Posterior vena cava (tissue), 2 donors: ENCODE data around the gene PHIP. TPM values are rescaled to one million over a fixed set of nuclear protein-coding genes. Genes with fewer than 3 reads are reported as not detected.

ENCODE experiments used
- DNase-seq: peaks from one replicate; pipeline ENCODE4 v3.0.0-alpha.2; 2020; ENCODE audit warnings: low spot score
- intact Hi-C, 2 donors: fragments of 100-400 bp; cut with DNase I; formaldehyde crosslinking; loops; one replicate each; pipeline versions ENCODE4 v1.14.1 to v1.14.2; 2022 to 2023
- total RNA-seq, 2 donors: library from RNA; stranded (reverse); fragmentation: NEBNext Ultra II Directional; extraction: Animal tissue kit (Norgen Biotek cat#: 25700); gene quantifications; one replicate each; pipeline ENCODE4 v1.2.1, GENCODE V29; 2021
- donor health status: DM: yes; HTN: yes; CAD: no.
- donor health status: DM: yes; HTN: yes; CAD: no.

PHIP gene
- total RNA-seq, 2 donors from 2014 or later = 25.5 to 27.4 TPM

DNA sequence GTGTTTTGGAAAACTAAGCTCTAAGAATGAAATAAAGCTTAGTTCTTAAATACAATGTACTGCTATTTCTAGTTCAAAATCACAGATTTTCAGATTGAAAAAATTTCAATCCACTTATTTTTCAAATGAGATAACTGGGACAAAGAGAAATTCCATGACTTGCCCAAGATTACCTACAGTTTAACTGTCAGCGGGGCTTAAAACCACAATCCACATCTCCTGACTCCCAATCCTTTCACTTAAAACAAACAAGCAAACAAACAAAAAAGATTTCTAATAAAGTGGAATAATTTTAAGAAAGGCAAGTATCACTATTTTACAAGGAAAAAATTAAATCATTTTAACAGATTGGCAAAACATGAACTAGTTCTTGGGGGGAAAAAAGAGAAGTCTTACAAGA is 4.2 kb downstream of the PHIP start:
- intact Hi-C loops = no loop called here
- DNase-seq = no peak

DNA sequence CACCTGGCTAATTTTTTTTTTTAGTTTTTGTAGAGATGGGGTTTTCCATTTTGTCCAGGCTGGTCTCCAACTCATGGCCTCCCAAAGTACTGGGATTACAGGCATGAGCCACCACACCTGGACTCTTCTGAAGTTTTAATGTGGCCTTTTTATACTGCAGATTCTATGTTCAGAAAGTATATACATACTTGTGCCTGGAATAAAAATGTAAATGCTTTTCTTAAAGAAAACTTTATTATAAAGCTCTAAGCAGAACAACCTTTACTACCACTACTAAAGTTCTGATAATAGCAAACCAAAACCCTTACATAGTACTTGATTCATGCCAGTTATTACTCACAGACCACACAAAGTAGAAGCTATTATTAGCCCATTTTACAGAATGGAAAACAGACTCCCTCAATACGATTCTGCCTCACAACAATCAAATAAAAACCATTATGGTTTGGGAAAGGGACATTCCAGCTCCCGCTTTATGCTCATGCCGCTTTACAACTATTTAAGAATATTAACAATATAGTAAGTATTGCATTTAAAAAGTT is 5.3 kb downstream of the PHIP start:
- no peak for DNase-seq
- intact Hi-C loops = no loop called here

DNA sequence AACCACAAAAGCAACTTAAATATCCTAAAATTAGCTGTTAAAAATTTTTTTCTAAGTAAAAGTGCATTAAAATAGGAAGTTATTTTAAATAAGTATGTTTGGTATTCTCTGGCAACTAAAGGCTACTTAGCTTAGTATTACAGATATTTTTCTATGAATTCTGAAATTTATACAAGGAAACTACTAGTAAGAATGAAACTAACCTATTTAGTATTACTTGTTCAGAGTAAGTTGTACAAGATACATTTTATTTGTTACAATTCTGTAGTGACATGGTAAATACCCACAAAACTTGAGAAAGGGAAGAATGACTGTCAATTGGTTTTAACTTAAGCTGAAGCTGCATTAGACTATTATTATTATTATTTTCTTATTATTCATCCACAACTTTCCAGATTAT is 6.5 kb downstream of the PHIP start:
- intact Hi-C loops = no loop called here
- DNase-seq = no peak

DNA sequence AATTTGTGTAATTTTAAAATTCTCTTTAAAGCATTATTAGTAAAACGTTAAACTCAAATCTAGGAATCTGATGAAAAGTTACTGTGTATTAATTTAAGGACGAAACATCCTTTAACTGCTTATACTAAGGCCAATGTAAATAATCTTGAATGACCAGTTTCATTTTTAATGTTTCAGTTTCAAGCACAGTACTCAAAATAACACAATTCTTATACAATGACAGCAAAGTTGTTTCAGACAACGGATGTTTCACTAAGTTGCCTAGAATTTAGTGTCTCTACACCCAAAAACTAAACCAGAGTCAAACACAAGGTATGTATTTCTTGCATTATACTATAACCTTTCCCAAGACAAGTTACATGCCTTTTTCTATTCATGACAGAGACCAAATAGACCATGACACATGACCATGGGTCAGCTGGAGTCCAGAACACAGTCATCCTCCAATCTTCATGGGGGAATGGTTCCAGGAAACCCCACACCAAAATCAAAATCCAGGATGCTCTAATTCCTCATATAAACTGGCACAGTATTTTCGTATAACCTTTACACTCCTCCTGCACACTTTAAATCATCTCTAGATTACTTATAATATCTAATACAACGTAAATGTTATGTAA is 7.7 kb downstream of the PHIP start:
- no peak for DNase-seq
- intact Hi-C loops = no loop called here

DNA sequence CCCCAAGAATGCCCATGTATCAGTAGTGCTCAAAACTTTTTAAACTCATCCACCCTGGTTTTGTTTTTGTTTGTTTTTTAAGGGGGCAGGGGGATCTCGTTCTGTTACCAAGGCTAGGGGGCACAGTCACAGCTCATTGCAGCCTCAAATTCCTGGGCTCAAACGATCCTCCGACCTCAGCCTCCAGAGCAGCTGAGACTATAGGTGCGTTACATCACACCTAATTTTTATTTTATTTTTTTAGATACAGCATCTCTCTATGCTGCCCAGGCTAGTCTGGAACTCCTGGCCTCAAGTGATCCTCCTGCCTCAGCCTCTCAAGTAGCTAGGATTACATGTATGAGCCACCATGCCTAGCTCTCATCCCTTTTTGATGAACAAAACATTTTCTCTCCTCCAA is 11.2 kb downstream of the PHIP start:
- intact Hi-C loops = no loop called here
- DNase-seq = no peak

DNA sequence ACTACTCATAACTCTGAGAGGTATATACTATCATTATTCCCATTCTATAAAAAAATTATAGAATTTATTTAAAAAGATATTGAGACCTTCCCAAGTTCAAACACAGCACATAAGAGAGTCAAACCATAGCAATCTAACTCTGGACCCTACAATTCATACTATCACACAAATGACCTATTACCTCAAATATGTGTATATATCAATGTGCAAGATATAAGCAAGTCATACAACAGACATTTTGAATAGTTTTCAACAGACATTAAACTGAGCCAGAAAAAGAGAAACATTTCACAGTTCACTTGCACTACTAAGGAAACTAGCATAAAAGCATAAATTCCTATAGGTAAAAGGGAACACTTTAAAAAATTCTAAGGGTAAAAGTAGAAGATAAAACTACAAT is 11.7 kb downstream of the PHIP start:
- intact Hi-C loops = no loop called here

DNA sequence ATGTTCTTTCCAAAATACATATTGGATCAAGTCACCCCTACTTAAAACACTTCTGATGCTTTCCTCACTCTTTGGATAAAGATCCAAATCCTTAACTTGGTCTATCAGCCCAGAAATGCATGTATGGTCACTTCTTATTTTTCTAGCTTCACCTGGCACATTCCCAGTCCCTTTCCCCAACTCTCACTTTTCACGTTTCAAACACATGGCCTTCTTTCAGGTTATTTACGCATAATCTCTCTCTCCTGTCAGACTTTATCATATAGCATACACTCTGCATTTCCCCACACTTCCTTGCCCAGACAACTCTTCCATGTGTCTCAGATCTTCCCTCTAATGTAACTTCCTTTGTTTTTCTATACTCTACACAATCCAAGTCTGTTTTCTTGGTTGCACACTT is 12.8 kb downstream of the PHIP start:
- intact Hi-C loops = no loop called here

More for the DNA sequence above, 11.7 kb downstream of the PHIP start:
- DNase-seq = no peak

DNA sequence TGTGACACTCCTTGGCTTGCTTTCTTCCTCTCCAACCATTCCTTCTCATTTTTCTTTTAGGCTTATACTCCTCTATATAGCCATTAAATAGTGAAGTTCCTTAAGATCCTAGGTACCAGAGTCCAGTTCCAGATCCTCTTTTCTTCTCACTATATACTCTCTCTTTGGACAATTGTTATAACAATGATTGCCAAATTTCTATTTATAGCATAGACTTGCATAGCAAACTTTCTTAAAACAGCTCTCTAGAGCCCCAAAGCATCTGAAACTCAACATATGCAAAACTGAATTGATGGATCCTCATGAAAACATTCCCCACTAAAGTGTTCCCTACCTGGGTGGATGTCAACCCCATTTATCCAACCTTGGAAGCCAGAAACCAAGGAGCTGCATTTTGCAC is 13.4 kb downstream of the PHIP start:
- intact Hi-C loops = no loop called here
- no peak for DNase-seq

More for the DNA sequence above, 12.8 kb downstream of the PHIP start:
- DNase-seq = no peak

DNA sequence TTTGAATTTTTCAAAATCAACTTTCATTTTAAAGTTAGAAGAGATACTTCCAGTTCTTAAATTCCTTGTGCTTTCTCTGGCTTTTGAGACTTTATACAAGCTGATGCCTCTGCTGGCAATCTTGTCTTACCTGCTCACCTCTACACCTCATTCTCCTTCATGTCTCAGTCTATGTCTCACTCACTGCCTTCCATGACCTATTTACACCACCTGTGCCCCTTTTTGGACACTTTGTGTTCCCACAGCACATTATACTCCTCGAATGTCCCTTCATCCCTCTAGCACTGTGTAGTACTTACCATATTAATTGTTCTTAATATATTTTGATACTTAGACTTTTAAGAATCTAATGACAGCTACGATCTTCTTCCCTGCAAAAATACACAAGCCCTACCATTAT is 15.3 kb downstream of the PHIP start:
- no peak for DNase-seq
- intact Hi-C loops = no loop called here

DNA sequence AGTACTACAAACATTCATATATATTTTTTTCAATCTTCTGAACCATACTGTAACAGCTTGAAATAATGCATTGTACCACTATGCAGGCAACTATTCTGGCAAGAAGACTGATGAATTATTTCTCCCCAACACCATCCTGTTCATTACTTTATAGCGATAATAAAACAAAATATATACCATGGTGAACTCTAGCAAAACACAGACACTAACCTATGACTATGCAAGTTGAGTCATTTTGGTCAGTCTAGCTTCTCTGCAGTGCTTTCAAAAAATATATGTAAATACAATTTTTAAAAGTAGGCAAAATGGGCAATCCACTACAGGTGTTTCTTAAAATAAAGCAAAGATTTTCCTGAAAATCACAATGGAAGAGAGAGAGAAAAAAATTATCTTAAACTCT is 20.3 kb downstream of the PHIP start:
- DNase-seq = no peak
- intact Hi-C loops = no loop called here

DNA sequence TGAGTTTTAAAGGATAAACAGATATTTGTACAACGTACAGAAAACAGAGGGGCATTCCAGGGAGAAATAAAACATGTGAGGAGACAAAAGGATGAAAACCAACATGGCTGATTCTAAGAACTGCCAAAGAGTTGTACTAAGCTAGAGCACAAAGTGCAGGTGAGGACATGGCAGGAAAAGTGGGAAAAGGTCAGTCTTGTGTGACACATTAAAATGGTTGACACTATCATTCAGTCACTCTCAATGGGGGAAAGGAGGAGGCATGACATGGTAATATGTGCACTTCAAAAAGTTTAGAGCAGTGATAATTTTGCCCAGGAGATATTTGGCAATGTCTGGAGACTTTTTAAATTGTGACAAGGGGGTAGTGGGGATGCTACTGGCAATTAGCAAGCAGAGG is 21.8 kb downstream of the PHIP start:
- intact Hi-C loops = no loop called here
- DNase-seq = no peak

DNA sequence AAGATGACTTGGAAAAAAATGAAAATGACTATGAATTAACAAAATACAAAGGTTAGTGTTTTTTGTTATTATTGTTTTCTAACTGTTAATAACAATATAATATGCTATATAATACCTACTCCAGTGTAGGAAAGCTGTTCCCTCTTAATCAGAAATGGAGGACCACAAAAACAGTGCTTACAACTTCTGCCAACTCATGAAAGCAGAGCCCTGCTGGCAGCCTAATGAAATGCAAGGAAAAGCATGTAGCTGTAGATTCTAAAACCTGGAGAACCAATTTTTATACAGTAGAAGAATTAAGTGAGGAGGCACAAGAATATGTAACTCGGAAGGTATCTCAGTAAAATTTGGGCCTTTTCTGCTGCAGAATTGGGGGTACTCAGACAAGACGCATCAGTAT is 29.4 kb downstream of the PHIP start:
- intact Hi-C loops = no loop called here
- DNase-seq = no peak

DNA sequence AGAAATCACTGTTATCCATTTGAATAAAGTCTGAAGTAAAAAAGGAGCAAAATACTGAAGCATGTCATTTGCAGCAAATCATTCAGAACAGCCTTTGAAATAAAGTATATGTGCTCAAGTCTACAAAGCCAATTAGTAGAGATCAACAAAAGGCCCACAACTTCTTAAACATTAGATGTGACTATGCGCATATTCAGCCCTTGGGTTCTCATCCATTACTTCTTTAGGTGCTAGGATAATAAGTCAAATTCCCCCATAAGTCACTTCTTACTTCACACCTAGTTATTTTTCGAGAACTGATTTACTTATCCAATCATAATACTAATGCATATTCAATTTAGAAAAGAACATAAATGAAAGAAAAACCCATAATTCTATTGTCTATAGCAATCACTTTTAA is 31.0 kb downstream of the PHIP start:
- intact Hi-C loops = no loop called here
- DNase-seq = no peak

DNA sequence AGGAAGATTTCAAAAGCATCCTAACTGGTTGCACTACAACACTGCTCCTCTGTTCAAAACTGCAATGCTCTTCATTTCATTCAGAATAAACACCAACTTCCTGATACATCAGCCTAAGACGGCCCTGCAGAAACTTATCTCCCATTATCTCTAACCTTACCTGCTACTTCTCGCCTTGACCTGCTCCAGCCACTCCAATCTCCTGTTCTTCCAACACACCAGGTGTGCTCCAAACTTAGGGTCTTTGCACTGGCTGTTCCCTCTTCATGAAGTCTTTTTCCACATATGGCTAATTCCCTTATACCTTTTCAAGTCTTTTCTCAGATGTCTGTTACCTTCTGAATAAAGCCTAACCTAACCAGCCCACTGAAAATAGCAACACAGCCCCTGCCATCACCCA is 32.1 kb downstream of the PHIP start:
- no peak for DNase-seq
- intact Hi-C loops = no loop called here

DNA sequence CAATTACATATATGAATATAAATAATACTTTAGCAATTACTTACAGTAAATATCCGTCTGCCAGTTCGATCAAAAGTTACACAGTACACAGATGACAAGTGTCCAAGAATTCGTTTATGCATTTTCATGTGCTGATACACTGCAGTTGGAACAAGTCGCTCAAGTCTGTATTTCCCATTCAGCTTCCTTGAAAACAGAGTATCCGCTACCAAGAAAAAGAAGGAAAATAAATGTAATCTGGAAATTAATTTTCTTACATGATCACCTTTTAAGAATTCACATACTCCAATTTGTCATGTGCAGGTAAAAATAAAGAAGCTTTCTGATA is 35.3 kb downstream of the PHIP start:
- intact Hi-C loops = no loop called here
- DNase-seq = no peak

DNA sequence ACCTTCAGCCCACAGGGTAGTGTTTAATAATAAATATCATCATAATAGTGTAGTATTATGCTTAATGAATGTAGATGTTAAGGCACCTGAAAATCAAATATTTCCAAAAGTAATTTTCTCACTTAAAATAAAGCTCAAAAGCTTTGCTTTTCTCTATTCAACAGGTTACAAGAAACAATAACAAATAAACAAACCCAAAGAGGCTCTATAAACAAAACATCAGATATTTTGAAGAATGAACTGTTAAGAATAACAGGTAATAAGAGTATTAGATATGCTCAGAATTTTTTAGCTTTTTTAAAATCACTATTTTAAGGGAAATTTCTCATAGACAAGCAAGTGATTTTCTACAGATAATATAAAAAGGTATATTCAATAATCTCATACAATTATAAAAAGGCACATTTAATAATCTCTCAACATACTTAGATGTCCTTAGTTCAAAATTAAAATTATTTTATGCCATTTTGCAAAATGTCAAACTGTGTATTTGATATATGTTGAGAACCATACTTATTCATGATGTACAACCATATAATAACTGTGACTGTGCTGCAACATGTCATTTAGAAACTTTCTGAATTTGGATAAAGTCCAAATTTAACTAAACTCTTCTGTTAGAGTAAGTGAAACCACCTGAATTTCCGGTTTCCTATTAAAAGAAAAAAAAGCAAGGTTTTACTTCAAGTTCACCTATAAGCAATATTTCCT is 35.8 kb downstream of the PHIP start:
- intact Hi-C loops = no loop called here
- no peak for DNase-seq

DNA sequence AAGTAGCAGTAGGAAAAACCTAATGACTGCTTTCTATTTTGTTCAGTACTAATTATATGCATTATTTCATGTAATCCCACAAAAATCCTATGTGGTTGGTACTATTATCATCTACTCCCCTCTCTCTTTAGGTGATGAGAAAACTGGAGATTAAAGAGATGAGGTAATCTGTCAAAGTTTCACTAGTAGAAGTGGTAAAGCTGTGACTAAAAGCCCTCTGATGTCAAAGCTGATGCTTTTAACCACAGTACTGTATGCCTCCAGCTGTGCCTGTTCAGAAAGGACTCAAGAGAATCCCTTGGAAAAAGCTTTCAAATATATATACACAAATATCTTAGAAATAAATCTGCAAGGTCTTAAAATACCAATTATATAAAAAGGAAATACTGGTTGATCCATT is 38.0 kb downstream of the PHIP start:
- intact Hi-C loops = no loop called here
- DNase-seq = no peak

DNA sequence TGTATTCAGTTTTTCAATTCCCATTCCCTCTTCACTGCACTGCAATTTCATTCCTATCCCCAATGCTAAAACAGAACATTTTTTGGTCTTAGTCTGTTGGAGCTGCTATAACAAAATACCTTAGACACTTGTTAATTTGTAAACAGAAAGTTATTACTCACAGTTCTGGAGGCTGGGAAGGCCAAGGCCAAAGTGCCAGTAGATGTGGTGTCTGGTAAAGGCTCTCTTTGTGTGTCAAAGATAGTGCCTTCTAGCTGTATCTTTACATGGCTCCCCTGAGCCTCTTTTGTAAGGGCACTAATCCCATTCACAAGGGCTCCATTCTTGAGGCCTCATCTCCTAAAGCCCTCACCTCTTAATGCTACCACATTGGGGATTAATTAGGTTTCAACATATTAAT is 40.0 kb downstream of the PHIP start:
- no peak for DNase-seq
- intact Hi-C loops = no loop called here

DNA sequence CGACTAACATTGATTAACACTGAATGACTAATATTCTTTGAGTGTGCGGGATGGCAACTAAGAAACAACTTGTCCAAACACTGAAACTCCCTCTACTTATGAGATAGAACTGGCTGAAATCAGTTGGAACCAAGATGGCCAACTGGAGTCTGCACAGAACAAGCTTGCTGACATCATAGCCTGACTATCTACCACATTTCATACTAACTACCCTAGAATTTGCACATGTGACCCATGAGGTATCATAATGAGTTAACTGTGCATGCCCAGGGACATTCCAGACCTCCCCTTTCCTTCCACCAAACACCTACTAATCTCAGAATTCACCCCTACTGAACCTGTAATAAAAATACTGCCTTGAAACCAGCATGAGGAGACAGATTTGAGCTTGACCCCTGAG is 43.2 kb downstream of the PHIP start:
- DNase-seq = no peak
- intact Hi-C loops = no loop called here

DNA sequence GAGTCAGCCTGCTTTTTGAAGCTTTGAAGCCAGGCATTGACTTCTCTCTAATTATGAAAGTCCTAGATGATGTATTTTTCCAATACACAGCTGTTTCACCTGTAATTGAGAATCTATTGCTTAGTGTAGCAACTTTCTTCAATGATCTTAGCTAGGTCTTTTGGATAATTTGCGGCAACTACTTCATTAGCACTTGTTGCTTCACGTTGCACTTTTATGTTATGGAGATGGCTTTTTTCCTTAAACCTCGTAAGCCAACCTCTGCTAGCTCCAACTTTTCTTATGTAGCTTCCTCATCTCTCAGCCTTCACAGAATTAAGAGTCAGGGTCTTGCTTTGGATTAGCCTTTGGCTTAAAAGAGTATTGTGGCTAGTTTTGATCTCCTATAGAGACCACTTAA is 44.8 kb downstream of the PHIP start:
- intact Hi-C loops = no loop called here
- DNase-seq = no peak

DNA sequence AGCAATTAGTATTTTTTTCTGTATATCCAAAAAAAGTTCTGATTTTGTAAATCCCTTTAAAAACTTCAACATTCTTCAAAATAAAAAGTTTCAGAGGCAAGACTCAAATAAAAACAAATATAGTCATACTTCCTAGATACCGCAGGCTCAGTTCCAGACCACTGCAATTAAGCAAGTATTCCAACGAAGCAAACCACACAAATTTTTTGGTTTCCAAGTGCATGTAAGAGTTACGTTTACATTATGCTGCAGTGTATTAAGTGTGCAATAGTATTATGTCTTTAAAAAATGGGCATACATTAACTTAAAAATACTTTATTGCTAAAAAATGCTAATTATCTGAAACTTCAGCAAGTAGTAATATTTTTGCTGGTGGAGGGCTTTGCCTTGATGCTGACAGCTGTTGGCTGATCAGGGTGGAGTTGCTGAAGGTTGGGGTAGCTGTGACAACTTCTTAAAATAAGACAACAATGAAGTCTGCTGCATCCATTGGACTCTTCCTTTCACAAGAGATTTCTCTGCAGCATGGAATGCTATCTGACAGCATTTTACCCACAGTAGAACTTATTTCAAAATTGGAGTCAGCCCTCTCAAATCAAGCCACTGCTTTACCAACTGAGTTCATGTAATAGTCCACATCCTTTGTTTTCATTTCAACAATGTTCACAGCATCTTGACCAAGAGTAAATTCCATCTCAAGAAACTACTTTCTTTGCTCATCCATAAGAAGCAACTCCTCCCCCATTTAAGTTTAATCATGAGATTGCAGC is 46.0 kb downstream of the PHIP start:
- intact Hi-C loops = no loop called here
- no peak for DNase-seq
